DLD1 (cell line): ENCODE results near the gene YBX1.
"Not testable (repeated sequence)": the region's sequence is repeated elsewhere in the genome, so short reads cannot be mapped to it uniquely, and the experiment has no call there.

ENCODE experiments used
- in situ Hi-C: cut with HindIII; loops from 2 replicates; pipeline ENCODE4 v1.10.0; 2017; ENCODE audit warnings: low sequenced_read_pairs

YBX1 gene

DNA sequence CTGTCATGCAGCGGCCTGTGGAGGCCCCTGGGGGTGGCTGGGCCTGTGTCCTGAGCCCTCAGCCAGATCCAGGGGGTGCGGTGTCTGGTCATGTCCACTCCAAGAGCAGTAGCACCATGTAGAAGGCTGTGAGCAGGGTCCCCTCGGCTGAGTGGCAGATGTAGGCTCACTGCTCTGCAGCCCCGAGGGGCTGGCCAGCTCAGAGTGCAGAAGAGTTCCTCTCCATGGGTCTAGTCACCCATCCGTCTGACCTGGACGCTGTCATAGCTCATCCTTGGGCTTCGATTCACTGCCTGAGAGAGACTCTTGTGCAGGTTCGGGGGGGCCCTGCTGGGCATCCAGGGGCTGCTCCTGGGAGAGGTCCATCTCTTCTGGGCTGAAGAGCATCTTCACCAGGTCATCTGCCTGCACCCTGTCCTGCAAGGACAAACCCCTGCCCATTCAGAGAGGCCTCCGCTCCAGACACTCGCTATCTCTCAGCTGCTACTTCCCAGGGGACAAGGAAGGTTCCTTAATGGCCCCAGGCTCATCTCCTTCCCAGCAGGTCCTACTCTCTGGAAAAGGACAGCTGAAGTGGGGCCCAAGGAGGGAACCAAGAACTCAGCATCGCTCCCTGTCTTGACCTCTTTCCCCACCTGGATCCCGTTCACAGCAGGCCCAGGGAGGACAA is 64.4 kb downstream of the YBX1 start:
- in situ Hi-C loops, result no loop called here

DNA sequence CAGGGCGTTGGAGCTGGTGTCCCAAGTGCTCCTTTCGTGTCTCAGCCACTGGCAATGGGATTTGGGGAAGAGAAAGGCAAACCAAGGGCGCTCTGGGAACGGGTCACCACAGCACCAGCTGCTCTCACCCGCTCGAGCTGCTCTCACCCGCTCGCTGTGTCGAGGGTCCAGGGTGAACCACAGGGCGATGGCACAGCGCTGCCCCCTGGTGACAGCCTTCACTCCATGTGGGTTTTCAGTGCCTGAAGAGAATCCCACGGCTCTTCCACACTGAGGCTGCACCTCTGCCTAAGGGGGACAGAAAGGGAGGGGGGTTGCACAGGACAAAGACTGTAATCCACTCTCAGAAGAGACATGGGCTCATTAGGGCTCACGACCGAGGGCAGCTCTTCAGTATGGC is 64.9 kb downstream of the YBX1 start:
- in situ Hi-C loops, result no loop called here

DNA sequence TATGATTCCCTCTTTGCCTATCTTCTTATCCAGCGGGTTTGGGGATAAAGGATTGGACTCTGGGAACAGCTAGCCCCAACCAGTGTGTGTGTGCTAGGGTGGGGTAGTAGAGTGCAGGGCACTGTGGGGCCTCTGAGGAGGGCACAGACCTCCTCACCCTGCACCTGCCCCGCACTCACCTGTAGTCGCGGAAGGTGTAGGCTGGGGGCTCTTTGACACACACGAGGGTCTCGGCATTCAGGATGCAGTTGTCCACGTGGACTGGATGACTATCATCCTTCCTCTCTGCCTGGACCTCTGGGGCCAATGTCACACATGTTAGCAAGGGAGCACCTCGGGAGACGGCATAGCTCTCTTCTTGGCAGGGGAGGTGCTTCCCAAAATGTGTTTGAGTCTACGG is 65.8 kb downstream of the YBX1 start:
- in situ Hi-C loops, result no loop called here

DNA sequence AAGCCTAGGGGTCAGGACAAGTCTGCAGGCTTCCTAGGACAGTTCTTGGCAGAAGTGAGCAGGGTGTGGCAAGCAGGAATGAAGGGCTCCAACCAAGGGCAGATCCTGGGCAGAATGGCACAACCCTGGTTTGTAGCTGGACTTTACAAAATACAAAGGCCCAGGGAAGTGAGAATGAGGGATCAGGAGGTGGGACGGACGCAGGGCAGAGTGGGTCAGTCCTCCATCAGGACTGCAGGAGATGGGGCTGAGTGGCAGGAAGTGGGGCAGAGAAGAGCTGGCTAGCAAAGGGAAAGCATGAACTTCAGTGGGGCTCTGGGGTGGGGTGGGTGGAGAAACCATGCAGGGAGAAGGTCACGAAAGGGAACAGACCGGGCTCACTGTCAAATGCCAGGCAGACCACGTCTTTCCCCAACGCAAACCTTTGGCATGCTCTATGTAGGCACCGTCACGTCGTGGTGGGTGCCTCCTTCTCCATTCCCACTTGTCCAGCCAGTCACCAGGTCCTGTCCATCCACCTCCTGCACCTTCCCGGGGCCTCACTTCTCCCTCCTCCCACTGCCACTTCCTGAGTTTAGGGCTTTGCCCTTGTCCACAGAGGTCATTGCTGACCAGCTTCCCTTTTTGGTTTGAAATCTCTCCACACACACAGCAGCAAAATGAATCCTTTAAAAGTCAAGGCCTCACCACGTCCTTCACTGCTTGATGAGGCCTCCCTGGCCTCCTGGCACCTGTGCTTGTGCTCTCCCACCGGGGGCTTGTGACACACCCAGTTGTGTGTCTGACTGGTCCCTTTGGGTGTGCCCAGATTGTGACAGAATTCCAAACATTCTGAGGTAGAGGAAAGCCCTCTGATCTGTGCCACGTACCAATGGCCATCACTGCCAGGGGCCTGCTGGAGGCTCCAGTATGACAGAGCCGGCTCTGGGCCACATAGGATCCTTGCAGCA is 66.5 kb downstream of the YBX1 start:
- in situ Hi-C loops, result no loop called here

DNA sequence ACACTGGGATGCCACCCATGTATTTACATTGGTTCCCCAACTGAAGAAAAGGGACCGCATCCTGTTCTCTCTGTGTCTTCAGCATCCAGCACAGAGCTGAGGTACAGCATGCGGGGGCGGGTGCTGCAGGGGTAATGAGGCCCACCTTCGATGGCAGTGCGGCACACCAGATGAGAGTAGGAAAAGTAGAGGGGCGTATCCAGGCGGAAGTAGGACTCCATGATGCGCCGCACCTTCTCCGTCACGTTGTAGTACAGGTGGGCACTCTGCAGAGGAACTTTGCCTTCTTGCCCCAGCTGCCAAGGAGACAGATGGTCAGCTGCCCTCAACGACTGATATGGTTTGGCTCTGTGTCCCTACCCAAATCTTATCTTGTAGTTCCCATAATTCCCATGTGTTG is 67.8 kb downstream of the YBX1 start:
- in situ Hi-C loops, result no loop called here

DNA sequence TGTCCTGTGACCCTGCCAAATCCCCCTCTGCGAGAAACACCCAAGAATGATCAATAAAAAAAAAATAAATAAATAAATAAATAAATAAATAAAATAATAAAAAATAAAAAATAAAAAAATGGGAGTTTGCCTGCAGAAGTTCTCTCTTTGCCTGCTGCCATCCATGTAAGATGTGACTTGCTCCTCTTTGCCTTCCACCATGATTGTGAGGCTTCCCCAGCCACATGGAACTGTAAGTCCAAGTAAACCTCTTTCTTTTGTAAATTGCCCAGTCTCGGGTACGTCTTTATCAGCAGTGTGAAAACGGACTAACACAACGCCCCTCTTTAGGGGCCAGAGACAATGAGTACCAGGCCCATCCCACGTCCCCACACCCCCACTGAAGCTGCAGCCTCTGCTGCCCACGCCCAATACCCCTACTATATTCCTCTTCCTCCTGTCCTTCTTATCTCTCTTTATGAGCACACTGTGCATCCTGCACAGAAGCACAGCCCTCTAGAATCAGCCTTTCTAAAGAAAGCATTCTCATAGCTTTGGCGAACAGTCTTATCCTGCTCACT is 69.4 kb downstream of the YBX1 start:
- in situ Hi-C loops, result not testable (repeated sequence)

DNA sequence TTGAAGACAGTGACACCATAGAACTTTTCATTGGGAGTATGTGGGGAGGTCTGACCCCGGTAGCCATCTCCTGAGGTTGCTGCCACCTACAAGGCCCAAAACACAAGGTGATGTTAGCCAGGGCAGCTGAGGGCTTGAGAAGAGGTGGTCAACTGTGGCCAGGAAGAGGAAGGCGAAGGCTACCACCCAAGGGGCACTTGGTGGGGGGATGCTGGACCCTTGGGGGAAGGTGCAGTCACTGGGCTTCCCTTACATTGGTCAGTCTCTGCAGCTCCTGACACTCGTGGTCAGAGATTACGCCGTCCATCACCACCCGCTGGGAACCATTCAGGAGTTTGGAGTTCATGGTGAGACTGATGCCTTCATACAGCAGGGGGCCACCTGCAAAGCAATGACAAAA is 70.1 kb downstream of the YBX1 start:
- in situ Hi-C loops, result no loop called here

DNA sequence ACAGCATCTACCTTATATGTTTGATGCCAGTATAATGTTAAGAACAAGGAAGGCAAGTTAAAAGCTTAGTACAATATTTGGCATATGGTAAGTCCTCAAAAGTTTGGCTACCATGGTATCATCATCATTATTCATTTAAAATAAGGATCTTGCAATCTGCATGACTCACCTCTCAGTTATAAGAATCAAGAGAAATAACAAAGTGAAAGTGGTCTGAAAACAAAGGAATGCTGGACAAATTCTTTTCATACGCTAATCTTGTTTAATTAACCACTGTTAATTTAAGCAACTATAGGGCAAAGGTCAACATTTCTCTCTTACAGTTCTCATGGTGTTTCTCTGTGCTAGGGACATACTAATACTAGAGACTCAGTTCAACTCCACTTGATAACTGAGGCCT is 70.9 kb downstream of the YBX1 start:
- in situ Hi-C loops, result no loop called here
